Measurements from ENCODE around the gene APOL2.
"Not testable (repeated sequence)": the region's sequence is repeated elsewhere in the genome, so short reads cannot be mapped to it uniquely, and the experiment has no call there.

APOL2 gene

GRCh38 chr22:36263216-36263673 lies 23.9 kb upstream of the APOL2 start:
- not testable (repeated sequence) for DNase-seq (ENCODE audit: low read depth in 2 of 3, low spot score in 2 of 3)

- DNase-seq (ENCODE audit: low read depth in 2 of 3, low spot score in 2 of 3), result not testable (repeated sequence)
These were observed 23.0 kb upstream of the APOL2 start for GRCh38 chr22:36262307-36262706.

GRCh38 chr22:36261675-36262074 lies 22.3 kb upstream of the APOL2 start:
- DNase-seq (ENCODE audit: low read depth in 2 of 3, low spot score in 2 of 3), result not testable (repeated sequence)

GRCh38 chr22:36259615-36260300 lies 20.4 kb upstream of the APOL2 start:
- DNase-seq (ENCODE audit: low read depth in 2 of 3, low spot score in 2 of 3), result no peak

- DNase-seq (ENCODE audit: low read depth in 2 of 3, low spot score in 2 of 3), result no peak
These were observed 19.6 kb upstream of the APOL2 start for GRCh38 chr22:36258701-36259614.

- no peak for DNase-seq (ENCODE audit: low read depth in 2 of 3, low spot score in 2 of 3)
These were observed 18.8 kb upstream of the APOL2 start for GRCh38 chr22:36257948-36258670.

- no peak for DNase-seq (ENCODE audit: low read depth in 2 of 3, low spot score in 2 of 3)
These were observed 18.0 kb upstream of the APOL2 start for GRCh38 chr22:36257308-36257707.

GRCh38 chr22:36256478-36256877 lies 17.2 kb upstream of the APOL2 start:
- DNase-seq (ENCODE audit: low read depth in 2 of 3, low spot score in 2 of 3), result no peak

- DNase-seq (ENCODE audit: low read depth in 2 of 3, low spot score in 2 of 3), result not testable (repeated sequence)
These were observed 16.2 kb upstream of the APOL2 start for GRCh38 chr22:36255572-36255971.

GRCh38 chr22:36253523-36254490 lies 14.5 kb upstream of the APOL2 start:
- DNase-seq (ENCODE audit: low read depth in 2 of 3, low spot score in 2 of 3), result no peak

GRCh38 chr22:36252754-36253522 lies 13.6 kb upstream of the APOL2 start, which contains the start of gene APOL1:
APOL1 (plus strand) TSS chr22:36253133; CDS start chr22:36254956, 1,823 bp downstream.
- DNase-seq (ENCODE audit: low read depth in 2 of 3, low spot score in 2 of 3), result no peak

GRCh38 chr22:36251979-36252608 lies 12.8 kb upstream of the APOL2 start:
- not testable (repeated sequence) for DNase-seq (ENCODE audit: low read depth in 2 of 3, low spot score in 2 of 3)

- DNase-seq (ENCODE audit: low read depth in 2 of 3, low spot score in 2 of 3), result not testable (repeated sequence)
These were observed 11.1 kb upstream of the APOL2 start for GRCh38 chr22:36250292-36250960.

GRCh38 chr22:36249160-36249559 lies 9.8 kb upstream of the APOL2 start:
- no peak for DNase-seq (ENCODE audit: low read depth in 2 of 3, low spot score in 2 of 3)

GRCh38 chr22:36247955-36248354 lies 8.6 kb upstream of the APOL2 start:
- DNase-seq (ENCODE audit: low read depth in 2 of 3, low spot score in 2 of 3), result no peak

- no peak for DNase-seq (ENCODE audit: low read depth in 2 of 3, low spot score in 2 of 3)
These were observed 7.4 kb upstream of the APOL2 start for GRCh38 chr22:36246718-36247117.

GRCh38 chr22:36245805-36246356 lies 6.6 kb upstream of the APOL2 start:
- DNase-seq (ENCODE audit: low read depth in 2 of 3, low spot score in 2 of 3), result no peak

All from activated CD8-positive, alpha-beta memory T cell treated with anti-CD3 and anti-CD28 coated beads for 48 hours (primary cell).